CD4-positive, alpha-beta memory T cell (primary cell): ENCODE data around the gene UBE4A. TPM values are rescaled to one million over a fixed set of nuclear protein-coding genes. Genes with fewer than 3 reads are reported as not detected.

Experiments
- CTCF ChIA-PET: fragments of 350-600 bp; sonication (Branson Sonifier 250); formaldehyde crosslinking; loops from one replicate; lab custom pipeline; 2021; ENCODE audit warnings: inconsistent platforms; ENCODE audit not compliant: partially characterized antibody; lab: Charles Lee
- POLR2A ChIA-PET: fragments of 350-600 bp; sonication (Branson Sonifier 250); formaldehyde crosslinking; loops from one replicate; lab custom pipeline; 2021; ENCODE audit not compliant: partially characterized antibody; lab: Charles Lee
- DNase-seq, 5 donors: peaks; one replicate each; pipeline versions ENCODE4 v3.0.0 to v3.0.0-alpha.2; 2020 to 2022; ENCODE audit warnings: mixed read lengths in 1 of 5
- H3K27ac ChIP-seq: one replicate; pipeline ENCODE4 v1.7.0; 2013; ENCODE audit warnings: low read depth, low read length
- H3K27me3 ChIP-seq: 2 replicates; pipeline ENCODE4 v1.7.0; 2013; ENCODE audit warnings: mild to moderate bottlenecking, low read length, moderate library complexity; ENCODE audit not compliant: insufficient read depth
- H3K36me3 ChIP-seq: 2 replicates; pipeline ENCODE4 v1.7.0; 2013; ENCODE audit warnings: mild to moderate bottlenecking, low read length, moderate library complexity; ENCODE audit not compliant: insufficient read depth
- H3K4me1 ChIP-seq: 2 replicates; pipeline ENCODE4 v1.7.0; 2013; ENCODE audit warnings: mild to moderate bottlenecking, low read length, moderate library complexity; ENCODE audit not compliant: insufficient read depth
- H3K4me3 ChIP-seq, 2 donors: one replicate each; pipeline ENCODE4 v1.7.0; 2013; ENCODE audit warnings: low read length in 2 of 2, mild to moderate bottlenecking in 1 of 2
- H3K9me3 ChIP-seq, 2 donors: one replicate each; pipeline ENCODE4 v1.7.0; 2013; ENCODE audit warnings: low read length in 2 of 2, control low read depth in 1 of 2; ENCODE audit not compliant: control insufficient read depth in 1 of 2
- H3K27ac Mint-ChIP-seq, 7 donors: one replicate each; pipeline ENCODE4 v1.8.0; 2020 to 2021; ENCODE audit warnings: mixed read lengths in 7 of 7, mild to moderate bottlenecking in 6 of 7, inconsistent platforms in 3 of 7, moderate library complexity in 3 of 7
- H3K27me3 Mint-ChIP-seq, 2 donors: one replicate each; pipeline ENCODE4 v1.8.0; 2020 to 2021; ENCODE audit warnings: mixed read lengths in 2 of 2
- H3K36me3 Mint-ChIP-seq, 2 donors: one replicate each; pipeline ENCODE4 v1.8.0; 2020 to 2021; ENCODE audit warnings: mixed read lengths in 2 of 2, inconsistent platforms in 1 of 2, mild to moderate bottlenecking in 1 of 2
- H3K4me1 Mint-ChIP-seq, 4 donors: one replicate each; pipeline ENCODE4 v1.8.0; 2020 to 2021; ENCODE audit warnings: mixed read lengths in 4 of 4, mild to moderate bottlenecking in 1 of 4
- H3K4me3 Mint-ChIP-seq, 8 donors: one replicate each; pipeline ENCODE4 v1.8.0; 2020 to 2021; ENCODE audit warnings: mixed read lengths in 8 of 8, mild to moderate bottlenecking in 7 of 8, moderate library complexity in 6 of 8, inconsistent platforms in 3 of 8
- H3K9me3 Mint-ChIP-seq, 8 donors: one replicate each; pipeline ENCODE4 v1.8.0; 2020 to 2021; ENCODE audit warnings: mixed read lengths in 8 of 8, mild to moderate bottlenecking in 5 of 8, inconsistent platforms in 3 of 8, moderate library complexity in 1 of 8
- intact Hi-C: fragments of 100-400 bp; cut with micrococcal nuclease; formaldehyde crosslinking; loops from one replicate; pipeline ENCODE4 v1.15.1; 2023
- polyA plus RNA-seq, 2 donors: library from polyadenylated mRNA; unstranded; fragments of 300-500 nt; fragmentation: Illumina TruSeq; gene quantifications; one replicate each; pipeline ENCODE4 v1.2.3, GENCODE V29; 2021
- total RNA-seq, 2 experiments: library from RNA; stranded (reverse); gene quantifications; one replicate each; pipeline ENCODE4 v1.2.3, GENCODE V29; 2021

Gene UBE4A
- total and polyA plus RNA-seq, 4 experiments from 2014 or later = 16.9 to 52.2 (median 37.9) TPM

- ChIA-PET POLR2A (no interaction called here), CTCF (interaction anchor here (0.6 kb wide), 2 partner anchors 46 to 234 kb away, joined by 3 read pairs; no protein-coding TSS in a partner anchor)
- no peak overlapping the region for H3K4me3 Mint-ChIP-seq
- no peaks in the 10 kb centered on the region for H3K27me3 ChIP-seq
- H3K4me1 Mint-ChIP-seq = no peaks in the 10 kb centered on the region
- no peak overlapping the region for H3K27ac ChIP-seq
- intact Hi-C loops = loop anchor here (5.0 kb wide), 1 partner anchor 104 kb away; no protein-coding TSS in a partner anchor
- no peaks in the 10 kb centered on the region for H3K4me1 ChIP-seq
- H3K9me3 ChIP-seq = no peaks in the 10 kb centered on the region
- no peak overlapping the region for H3K4me3 ChIP-seq
- peaks cover 68 to 87% of the 10 kb centered on the region in 2 donors for H3K36me3 Mint-ChIP-seq
- H3K27me3 Mint-ChIP-seq = no peaks in the 10 kb centered on the region
- peaks cover 96% of the 10 kb centered on the region for H3K36me3 ChIP-seq
- no peaks in the 10 kb centered on the region for H3K9me3 Mint-ChIP-seq
- no peak for DNase-seq
- H3K27ac Mint-ChIP-seq = peak overlapping the region in 2 of 7 donors; percentile 22 to 50
Measured at GRCh38 chr11:118383657-118384056, 24.3 kb downstream of the UBE4A start.

- H3K4me1 ChIP-seq = peaks cover 50% of the 10 kb centered on the region
- H3K4me1 Mint-ChIP-seq = peaks cover 21 to 53% (median 44%) of the 10 kb centered on the region in 4 donors
- H3K27me3 ChIP-seq = no peaks in the 10 kb centered on the region
- peak overlapping the region; percentile 82 for H3K27ac ChIP-seq
- CTCF ChIA-PET = interaction anchor here (1.5 kb wide), 1 partner anchor 10 kb away, joined by 5 read pairs; no protein-coding TSS in a partner anchor
- H3K36me3 ChIP-seq = peaks cover 39% of the 10 kb centered on the region
- H3K27me3 Mint-ChIP-seq = no peaks in the 10 kb centered on the region
- peaks cover 23 to 48% of the 10 kb centered on the region in 2 donors for H3K36me3 Mint-ChIP-seq
- POLR2A ChIA-PET = interaction anchor here (0.7 to 8.4 kb wide), 3 partner anchors 41 to 90 kb away, joined by 3 to 163 read pairs (median 4); partner anchors contain the start of gene KMT2A
- no peaks in the 10 kb centered on the region for H3K9me3 ChIP-seq
- intact Hi-C loops = no loop called here
- peak overlapping the region; percentile 26 to 87 (median 66) for H3K4me3 Mint-ChIP-seq
- no peaks in the 10 kb centered on the region for H3K9me3 Mint-ChIP-seq
- H3K27ac Mint-ChIP-seq = peak overlapping the region; percentile 92 to 100 (median 99)
- H3K4me3 ChIP-seq = no peak overlapping the region
- DNase-seq = peak in 4 of 5 donors; percentile 22 to 44 (median 38)
Measured at GRCh38 chr11:118396097-118396501, 36.7 kb downstream of the UBE4A start.

- H3K27ac ChIP-seq = peak overlapping the region; percentile 82
- Mint-ChIP-seq H3K4me1 (peaks cover 27 to 67% (median 54%) of the 10 kb centered on the region in 4 donors), H3K4me3 (no peak overlapping the region), H3K9me3 (peaks cover 0 to 2% (median 0%) of the 10 kb centered on the region in 8 donors), H3K36me3 (peaks cover 18 to 51% of the 10 kb centered on the region in 2 donors), H3K27me3 (no peaks in the 10 kb centered on the region), H3K27ac (peak overlapping the region; percentile 70 to 100 (median 99))
- intact Hi-C loops = no loop called here
- H3K9me3 ChIP-seq = no peaks in the 10 kb centered on the region
- H3K36me3 ChIP-seq = peaks cover 28% of the 10 kb centered on the region
- no peaks in the 10 kb centered on the region for H3K27me3 ChIP-seq
- CTCF ChIA-PET = interaction anchor here (1.0 to 2.1 kb wide), 6 partner anchors 23 to 199 kb away, joined by 3 to 10 read pairs (median 4); no protein-coding TSS in a partner anchor
- POLR2A ChIA-PET = interaction anchor here (0.8 to 8.4 kb wide), 5 partner anchors 9 to 633 kb away, joined by 3 to 163 read pairs (median 4); partner anchors contain the start of genes CD3D, KMT2A, SLC37A4 and UBE4A
- no peak for DNase-seq
- H3K4me1 ChIP-seq = peaks cover 55% of the 10 kb centered on the region
- no peak overlapping the region for H3K4me3 ChIP-seq
Measured at GRCh38 chr11:118397448-118397847, 38.0 kb downstream of the UBE4A start.

GRCh38 chr11:118398791-118399559 lies 39.6 kb downstream of the UBE4A start:
- peaks cover 19% of the 10 kb centered on the region for H3K36me3 ChIP-seq
- intact Hi-C loops = no loop called here
- peak; percentile 76 to 90 (median 86) for DNase-seq
- H3K27ac ChIP-seq = peak overlapping the region; percentile 82
- ChIA-PET POLR2A (interaction anchor here (0.7 to 8.4 kb wide), 10 partner anchors 8 to 103 kb away, joined by 3 to 163 read pairs (median 4); partner anchors contain the start of genes CD3D, KMT2A and UBE4A), CTCF (interaction anchor here (0.6 to 2.1 kb wide), 6 partner anchors 12 to 104 kb away, joined by 3 to 10 read pairs (median 5); no protein-coding TSS in a partner anchor)
- Mint-ChIP-seq H3K36me3 (peaks cover 14 to 42% of the 10 kb centered on the region in 2 donors), H3K4me3 (peak overlapping the region; percentile 53 to 99 (median 94)), H3K27me3 (no peaks in the 10 kb centered on the region), H3K4me1 (peaks cover 30 to 75% (median 59%) of the 10 kb centered on the region in 4 donors), H3K9me3 (peaks cover 0 to 2% (median 0%) of the 10 kb centered on the region in 8 donors), H3K27ac (peak overlapping the region; percentile 99 to 100 (median 99))
- no peaks in the 10 kb centered on the region for H3K27me3 ChIP-seq
- H3K4me1 ChIP-seq = peaks cover 71% of the 10 kb centered on the region
- H3K9me3 ChIP-seq = no peaks in the 10 kb centered on the region
- H3K4me3 ChIP-seq = peak overlapping the region in 1 of 2 donors; percentile 26

- POLR2A ChIA-PET = interaction anchor here (0.8 to 8.4 kb wide), 3 partner anchors 35 to 128 kb away, joined by 3 to 163 read pairs (median 4); partner anchors contain the start of gene KMT2A
- peak within 1 kb of the TSS; percentile 87 to 93 for H3K4me3 ChIP-seq
- DNase-seq = peak; percentile 92 to 94 (median 94)
- no peaks in the 10 kb centered on the region for H3K27me3 ChIP-seq
- H3K36me3 Mint-ChIP-seq = peaks cover 15 to 49% of the 10 kb centered on the region in 2 donors
- H3K4me3 Mint-ChIP-seq = peak within 1 kb of the TSS; percentile 91 to 99 (median 96)
- intact Hi-C loops = loop anchor here (1.0 to 5.0 kb wide), 5 partner anchors 35 to 176 kb away; partner anchors contain the start of genes ARCN1, JAML, KMT2A and UBE4A
- peaks cover 0 to 2% (median 0%) of the 10 kb centered on the region in 8 donors for H3K9me3 Mint-ChIP-seq
- peaks cover 72% of the 10 kb centered on the region for H3K4me1 ChIP-seq
- H3K27me3 Mint-ChIP-seq = no peaks in the 10 kb centered on the region
- H3K27ac ChIP-seq = peak within 1 kb of the TSS; percentile 82
- H3K27ac Mint-ChIP-seq = peak within 1 kb of the TSS; percentile 99 to 100 (median 99)
- no peaks in the 10 kb centered on the region for H3K9me3 ChIP-seq
- H3K36me3 ChIP-seq = peaks cover 18% of the 10 kb centered on the region
- H3K4me1 Mint-ChIP-seq = peaks cover 39 to 87% (median 65%) of the 10 kb centered on the region in 4 donors
- CTCF ChIA-PET = interaction anchor here (1.0 to 1.4 kb wide), 2 partner anchors 34 to 87 kb away, joined by 4 to 5 read pairs; no protein-coding TSS in a partner anchor
Measured at GRCh38 chr11:118401151-118401879, 41.9 kb downstream of the UBE4A start, which contains the start of gene ATP5MG. Gene ATP5MG (plus strand): TSS chr11:118401606. CDS start chr11:118401666, 60 bp downstream.

- Mint-ChIP-seq H3K4me1 (peaks cover 44 to 87% (median 63%) of the 10 kb centered on the region in 4 donors), H3K9me3 (peaks cover 0 to 2% (median 0%) of the 10 kb centered on the region in 8 donors), H3K36me3 (peaks cover 15 to 49% of the 10 kb centered on the region in 2 donors), H3K27ac (peak overlapping the region; percentile 99 to 100 (median 99)), H3K27me3 (no peaks in the 10 kb centered on the region), H3K4me3 (peak overlapping the region; percentile 91 to 99 (median 96))
- CTCF ChIA-PET = interaction anchor here (0.8 to 1.8 kb wide), 7 partner anchors 28 to 204 kb away, joined by 3 to 9 read pairs (median 4); no protein-coding TSS in a partner anchor
- peaks cover 20% of the 10 kb centered on the region for H3K36me3 ChIP-seq
- DNase-seq = no peak
- peaks cover 67% of the 10 kb centered on the region for H3K4me1 ChIP-seq
- no peaks in the 10 kb centered on the region for H3K9me3 ChIP-seq
- intact Hi-C loops = loop anchor here (1.0 to 5.0 kb wide), 5 partner anchors 34 to 177 kb away; partner anchors contain the start of genes ARCN1, JAML, KMT2A and UBE4A
- peak overlapping the region; percentile 82 for H3K27ac ChIP-seq
- no peaks in the 10 kb centered on the region for H3K27me3 ChIP-seq
- peak overlapping the region; percentile 87 to 93 for H3K4me3 ChIP-seq
- POLR2A ChIA-PET = interaction anchor here (0.8 to 8.4 kb wide), 2 partner anchors 35 to 127 kb away, joined by 3 to 163 read pairs; partner anchors contain the start of gene KMT2A
Measured at GRCh38 chr11:118401880-118402590, 42.6 kb downstream of the UBE4A start.
